Endometrium (tissue), 2 donors: ENCODE measurements around the gene DDX54.
"Not testable (repeated sequence)": the region's sequence is repeated elsewhere in the genome, so short reads cannot be mapped to it uniquely, and the experiment has no call there.

ENCODE experiments used
- FAIRE-seq: peaks from 2 replicates; lab custom pipeline; 2012; peaks lifted over from hg19 to GRCh38; lab: Jason Lieb, UNC
- donor health status: control.
- donor health status: control.

DDX54 gene

GRCh38 chr12:113141716-113142115 is 43.6 kb downstream of the DDX54 start:
- FAIRE-seq = not testable (repeated sequence)

- no peak for FAIRE-seq
These were observed 44.6 kb downstream of the DDX54 start for GRCh38 chr12:113140706-113141105.

GRCh38 chr12:113138826-113139225 is 46.5 kb downstream of the DDX54 start:
- no peak for FAIRE-seq

- no peak for FAIRE-seq
These were observed 47.2 kb downstream of the DDX54 start for GRCh38 chr12:113137861-113138783.

GRCh38 chr12:113136990-113137511 is 48.2 kb downstream of the DDX54 start:
- no peak for FAIRE-seq

- FAIRE-seq = no peak
These were observed 48.9 kb downstream of the DDX54 start for GRCh38 chr12:113136128-113136989.

GRCh38 chr12:113135178-113136127 is 49.8 kb downstream of the DDX54 start, which contains the start of gene RASAL1:
TSS of gene RASAL1 (minus strand) at chr12:113135761. CDS start at chr12:113135462, 299 bp downstream.
- no peak for FAIRE-seq

- no peak for FAIRE-seq
These were observed 50.7 kb downstream of the DDX54 start for GRCh38 chr12:113134521-113134951.

GRCh38 chr12:113134071-113134470 is 51.2 kb downstream of the DDX54 start:
- no peak for FAIRE-seq

GRCh38 chr12:113133666-113134065 is 51.6 kb downstream of the DDX54 start:
- FAIRE-seq = no peak

- no peak for FAIRE-seq
These were observed 52.2 kb downstream of the DDX54 start for GRCh38 chr12:113133036-113133435.

GRCh38 chr12:113131556-113131955 is 53.7 kb downstream of the DDX54 start:
- FAIRE-seq = no peak

GRCh38 chr12:113130457-113131135 is 54.7 kb downstream of the DDX54 start:
- FAIRE-seq = no peak

- FAIRE-seq = no peak
These were observed 55.4 kb downstream of the DDX54 start for GRCh38 chr12:113129664-113130456.

- no peak for FAIRE-seq
These were observed 56.2 kb downstream of the DDX54 start for GRCh38 chr12:113128802-113129663.

GRCh38 chr12:113127791-113128199 is 57.5 kb downstream of the DDX54 start:
- FAIRE-seq = no peak

- no peak for FAIRE-seq
These were observed 64.5 kb downstream of the DDX54 start for GRCh38 chr12:113120670-113121370.

- no peak for FAIRE-seq
These were observed 65.2 kb downstream of the DDX54 start for GRCh38 chr12:113119980-113120669.
